IMR-90 (cell line): Measurements from ENCODE around the gene ADGRG3. TPM values are rescaled to one million over a fixed set of nuclear protein-coding genes. Genes with fewer than 3 reads are reported as not detected.

Experiments used
- ATAC-seq: fragments of 200-7000 bp; cut with Tn5 transposase; 2 replicates; pipeline ENCODE4 v1.9.1; 2020; ENCODE audit warnings: low read depth, mild to moderate bottlenecking, moderate library complexity
- BruUV-seq: library from RNA; stranded (reverse); fragments of 400-500 nt; replicated peaks from 2 replicates; lab custom pipeline; 2021; lab: Mats Ljungman, UMichigan
- CTCF ChIA-PET: fragments of 300-600 bp; formaldehyde crosslinking; extraction: SDS; loops from one replicate; lab custom pipeline; 2021; ENCODE audit warnings: antibody characterized with exemption; lab: Yijun Ruan, JAX
- POLR2A ChIA-PET: fragments of 300-600 bp; sonication (Branson Sonifier 250); formaldehyde crosslinking; loops from one replicate; lab custom pipeline; 2022; ENCODE audit warnings: antibody characterized with exemption; ENCODE audit not compliant: unreplicated experiment; lab: Charles Lee
- DNase-seq: peaks from one replicate; pipeline ENCODE4 v3.0.0; 2013
- H2AFZ ChIP-seq: replicated peaks from 2 replicates; pipeline ENCODE3; 2013; ENCODE audit warnings: low read length, mild to moderate bottlenecking; ENCODE audit not compliant: poor library complexity
- H2AK5ac ChIP-seq: 2 replicates; pipeline ENCODE4 v1.6.1; 2013; ENCODE audit warnings: low read depth, low read length, inconsistent platforms
- H2AK9ac ChIP-seq: replicated peaks from 2 replicates; pipeline ENCODE3; 2013; ENCODE audit warnings: mild to moderate bottlenecking, low read depth, low read length, moderate library complexity; ENCODE audit not compliant: poor library complexity
- H2BK120ac ChIP-seq: 2 replicates; pipeline ENCODE4 v1.6.1; 2013; ENCODE audit warnings: low read depth, low read length, inconsistent platforms
- H2BK15ac ChIP-seq: 3 replicates; pipeline ENCODE4 v1.6.1; 2013; ENCODE audit warnings: low read depth, low read length, inconsistent platforms
- H2BK20ac ChIP-seq: 2 replicates; pipeline ENCODE4 v1.6.1; 2013; ENCODE audit warnings: low read depth, mild to moderate bottlenecking, inconsistent platforms, low read length, moderate library complexity
- H2BK5ac ChIP-seq: 2 replicates; pipeline ENCODE4 v1.6.1; 2013; ENCODE audit warnings: mild to moderate bottlenecking, low read depth, low read length, inconsistent platforms; ENCODE audit not compliant: poor library complexity, severe bottlenecking
- H3K14ac ChIP-seq: replicated peaks from 2 replicates; pipeline ENCODE4 v1.6.1; 2013; ENCODE audit warnings: low read depth, low read length, inconsistent platforms
- H3K18ac ChIP-seq: 2 replicates; pipeline ENCODE4 v1.6.1; 2013; ENCODE audit warnings: low read depth, low read length, control low read depth
- H3K23ac ChIP-seq: 2 replicates; pipeline ENCODE4 v1.6.1; 2013; ENCODE audit warnings: low read depth, low read length, inconsistent platforms
- H3K27ac ChIP-seq: 2 replicates; pipeline ENCODE4 v1.5.1; 2013; ENCODE audit warnings: mild to moderate bottlenecking, control low read depth, low read length; ENCODE audit not compliant: insufficient read depth
- H3K27me3 ChIP-seq: 2 replicates; pipeline ENCODE4 v1.6.1; 2013; ENCODE audit warnings: low read length; ENCODE audit not compliant: control insufficient read depth, insufficient read depth
- H3K36me3 ChIP-seq: 2 replicates; pipeline ENCODE4 v1.6.1; 2013; ENCODE audit warnings: low read length, mixed read lengths; ENCODE audit not compliant: control insufficient read depth, insufficient read depth
- H3K4ac ChIP-seq: 2 replicates; pipeline ENCODE4 v1.6.1; 2013; ENCODE audit warnings: low read depth, low read length, inconsistent platforms
- H3K4me1 ChIP-seq: 2 replicates; pipeline ENCODE4 v1.6.1; 2013; ENCODE audit warnings: low read length, mixed read lengths; ENCODE audit not compliant: control insufficient read depth, insufficient read depth
- H3K4me2 ChIP-seq: 2 replicates; pipeline ENCODE4 v1.6.1; 2013; ENCODE audit warnings: low read depth, mild to moderate bottlenecking, control low read depth, low read length, moderate library complexity
- H3K4me3 ChIP-seq: 2 replicates; pipeline ENCODE4 v1.5.1; 2013; ENCODE audit warnings: low read depth, mild to moderate bottlenecking, control low read depth, low read length, moderate library complexity; ENCODE audit not compliant: insufficient read depth
- H3K56ac ChIP-seq: 2 replicates; pipeline ENCODE4 v1.6.1; 2013; ENCODE audit warnings: low read length, inconsistent platforms; ENCODE audit not compliant: insufficient read depth; ENCODE audit errors: extremely low read depth
- H3K79me1 ChIP-seq, 2 experiments: 2 replicates each; pipeline ENCODE4 v1.6.1; 2013; ENCODE audit warnings: low read length in 2 of 2, inconsistent platforms in 1 of 2, low read depth in 1 of 2
- H3K9ac ChIP-seq: 2 replicates; pipeline ENCODE4 v1.6.1; 2013; ENCODE audit warnings: low read depth, low read length, control low read depth
- H3K9me1 ChIP-seq: 2 replicates; pipeline ENCODE4 v1.6.1; 2013; ENCODE audit warnings: low read length, inconsistent platforms; ENCODE audit not compliant: insufficient read depth
- H3K9me3 ChIP-seq: 2 replicates; pipeline ENCODE4 v1.6.1; 2013; ENCODE audit warnings: low read length; ENCODE audit not compliant: control insufficient read depth, insufficient read depth
- H4K20me1 ChIP-seq: 2 replicates; pipeline ENCODE4 v1.6.1; 2013; ENCODE audit warnings: low read length, inconsistent platforms; ENCODE audit not compliant: insufficient read depth
- H4K5ac ChIP-seq: 2 replicates; pipeline ENCODE4 v1.6.1; 2013; ENCODE audit warnings: mild to moderate bottlenecking, low read depth, low read length, control low read depth
- H4K8ac ChIP-seq, 2 experiments: 2 replicates each; pipeline ENCODE4 v1.6.1; 2013; ENCODE audit warnings: low read depth in 2 of 2, low read length in 2 of 2, control low read depth in 1 of 2, inconsistent platforms in 1 of 2
- H4K91ac ChIP-seq: 2 replicates; pipeline ENCODE4 v1.6.1; 2013; ENCODE audit warnings: low read depth, low read length, inconsistent platforms; ENCODE audit not compliant: insufficient read depth
- BHLHE40 ChIP-seq: fragments of 150-350 bp; IDR thresholded peaks from 2 replicates; pipeline ENCODE4 v1.6.1; 2016; ENCODE audit warnings: mild to moderate bottlenecking, low read depth, low read length
- CHD1 ChIP-seq: IDR thresholded peaks from 2 replicates; pipeline ENCODE4 v1.6.1; 2012; ENCODE audit warnings: low read depth, low read length, improper control_type of control experiment
- MAFK ChIP-seq: IDR thresholded peaks from 2 replicates; pipeline ENCODE4 v1.6.1; 2012; ENCODE audit warnings: low read depth, low read length, improper control_type of control experiment
- MAZ ChIP-seq: IDR thresholded peaks from 2 replicates; pipeline ENCODE4 v1.6.1; 2012; ENCODE audit warnings: low read depth, mild to moderate bottlenecking, low read length, improper control_type of control experiment, moderate library complexity, borderline replicate concordance
- RAD21 ChIP-seq: IDR thresholded peaks from 2 replicates; pipeline ENCODE4 v1.6.1; 2012; ENCODE audit warnings: low read length, improper control_type of control experiment
- RFX5 ChIP-seq: IDR thresholded peaks from 2 replicates; pipeline ENCODE4 v1.8.0; 2012; ENCODE audit warnings: low read depth, mild to moderate bottlenecking, low read length, moderate library complexity
- WGBS, 2 experiments: methylation state at CpG; one replicate each; pipeline versions ENCODE4 v1.1.5 to v1.1.7; 2013; ENCODE audit warnings: missing lambda C conversion rate in 2 of 2; ENCODE audit not compliant: insufficient read length in 1 of 2; ENCODE audit errors: extremely low coverage in 2 of 2; 5-methylcytosine and 5-hydroxymethylcytosine counted together
- dilution Hi-C: fragments of 300-500 bp; cut with HindIII; formaldehyde crosslinking; loops from one replicate; pipeline ENCODE4 v1.14.3; 2018; ENCODE audit warnings: low sequenced_read_pairs; ENCODE audit not compliant: unreplicated experiment
- in situ Hi-C: fragments of 300-500 bp; cut with MboI; formaldehyde crosslinking; loops from 3 replicates; pipeline ENCODE4 v1.14.3; 2019; ENCODE audit warnings: low sequenced_read_pairs, inconsistent platforms, mixed read lengths
- intact Hi-C: fragments of 100-400 bp; cut with micrococcal nuclease; formaldehyde crosslinking; loops from 2 replicates; pipeline ENCODE4 v1.10.0; 2022
- polyA plus RNA-seq, 3 experiments: library from polyadenylated mRNA; depleted of rRNA; stranded (reverse); fragments of >200 nt; gene quantifications; 2 replicates each; pipeline ENCODE4 v1.2.3, GENCODE V29; 2012; ENCODE audit warnings: low replicate concordance in 1 of 3
- total RNA-seq: library from RNA; depleted of rRNA; stranded (reverse); fragments of >200 nt; gene quantifications from 2 replicates; pipeline ENCODE4 v1.2.3, GENCODE V29; 2012
- TF ChIP-seq, protein P1 (sequence below): conservative IDR thresholded peaks from 2 replicates; pipeline ENCODE4 v1.5.1; 2012; ENCODE audit warnings: mild to moderate bottlenecking, low read depth, low read length, improper control_type of control experiment
- TF ChIP-seq, protein P2 (sequence below): fragments of 150-350 bp; IDR thresholded peaks from 2 replicates; pipeline ENCODE4 v1.6.1; 2016; ENCODE audit warnings: low read depth, mild to moderate bottlenecking, low read length, moderate library complexity, borderline replicate concordance
- TF ChIP-seq, protein P3 (sequence below): fragments of 150-350 bp; IDR thresholded peaks from 2 replicates; pipeline ENCODE4 v1.6.1; 2017; ENCODE audit warnings: mild to moderate bottlenecking, antibody characterized with exemption, low read length, low read depth

Gene ADGRG3
- total and polyA plus RNA-seq, 2 of the 4 experiments (the other 2 are of a cell fraction): not detected

DNA sequence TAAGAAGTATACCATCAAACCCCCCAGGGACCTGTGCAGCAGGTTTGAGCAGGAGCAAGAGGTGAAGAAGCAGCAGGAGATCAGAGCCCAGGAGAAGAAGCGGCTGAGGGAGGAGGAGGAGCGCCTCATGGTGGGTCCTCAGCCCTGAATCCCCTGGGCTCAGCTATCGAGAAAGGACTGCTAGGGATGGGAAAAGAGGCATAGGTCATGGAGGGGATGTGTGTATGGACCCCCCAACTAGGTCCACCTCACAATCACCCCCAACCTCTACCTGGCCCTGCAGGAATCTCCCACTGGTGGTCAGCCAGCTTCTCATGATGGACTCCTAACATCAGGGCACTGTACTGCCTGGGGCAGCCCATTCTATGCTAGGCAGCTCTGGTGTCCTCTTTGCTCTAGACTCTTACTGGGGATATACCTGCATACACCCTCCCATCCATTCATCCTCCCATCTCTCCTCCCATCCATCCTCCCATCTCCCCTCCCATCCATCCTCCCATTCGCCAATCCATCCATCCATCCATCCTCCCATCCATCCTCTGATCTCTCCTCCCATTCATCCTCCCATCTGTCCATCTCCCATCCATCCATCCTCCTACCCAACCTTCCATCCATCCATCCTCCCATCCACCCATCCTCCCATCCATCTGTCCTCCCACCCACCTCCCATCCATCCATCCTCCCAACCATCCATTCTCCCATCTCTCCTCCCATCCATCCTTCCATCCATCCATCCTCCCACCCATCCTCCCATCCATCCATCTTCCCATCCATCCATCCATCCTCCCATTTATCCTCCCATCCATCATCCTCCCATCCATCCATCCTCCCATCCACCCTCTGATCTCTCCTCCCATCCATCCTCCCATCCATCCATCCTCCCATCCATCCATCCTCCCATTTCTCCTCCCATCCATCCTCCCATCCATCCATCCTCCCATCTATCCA lies 37.1 kb downstream of the ADGRG3 start:
- intact Hi-C loops (no loop called here), in situ Hi-C loops (no loop called here), dilution Hi-C loops (no loop called here)
- Histone ChIP-seq H2AK9ac (no peak overlapping the region), H3K14ac (no peak overlapping the region), H3K9ac (no peak overlapping the region), H3K23ac (no peak overlapping the region), H3K27ac (no peak overlapping the region), H2BK120ac (no peak overlapping the region), H4K20me1 (no peaks in the 10 kb centered on the region), H3K4me3 (no peak overlapping the region), H2AFZ (peak overlapping the region; percentile 43), H2BK15ac (no peak overlapping the region), H4K91ac (no peak overlapping the region), H3K4ac (no peak overlapping the region), H3K9me1 (no peaks in the 10 kb centered on the region), H3K79me1 (no peaks in the 10 kb centered on the region), H2BK5ac (peak overlapping the region; percentile 26), H2BK20ac (no peak overlapping the region), H3K9me3 (no peaks in the 10 kb centered on the region), H3K36me3 (no peaks in the 10 kb centered on the region), H3K18ac (no peak overlapping the region), H3K4me2 (no peak overlapping the region), H4K5ac (no peak overlapping the region), H2AK5ac (no peak overlapping the region), H3K4me1 (no peaks in the 10 kb centered on the region), H3K56ac (no peak overlapping the region), H4K8ac (no peak overlapping the region), H3K27me3 (peaks cover 43% of the 10 kb centered on the region)
- DNase-seq (no peak), ATAC-seq (no peak)
- TF ChIP-seq, protein P1, sequence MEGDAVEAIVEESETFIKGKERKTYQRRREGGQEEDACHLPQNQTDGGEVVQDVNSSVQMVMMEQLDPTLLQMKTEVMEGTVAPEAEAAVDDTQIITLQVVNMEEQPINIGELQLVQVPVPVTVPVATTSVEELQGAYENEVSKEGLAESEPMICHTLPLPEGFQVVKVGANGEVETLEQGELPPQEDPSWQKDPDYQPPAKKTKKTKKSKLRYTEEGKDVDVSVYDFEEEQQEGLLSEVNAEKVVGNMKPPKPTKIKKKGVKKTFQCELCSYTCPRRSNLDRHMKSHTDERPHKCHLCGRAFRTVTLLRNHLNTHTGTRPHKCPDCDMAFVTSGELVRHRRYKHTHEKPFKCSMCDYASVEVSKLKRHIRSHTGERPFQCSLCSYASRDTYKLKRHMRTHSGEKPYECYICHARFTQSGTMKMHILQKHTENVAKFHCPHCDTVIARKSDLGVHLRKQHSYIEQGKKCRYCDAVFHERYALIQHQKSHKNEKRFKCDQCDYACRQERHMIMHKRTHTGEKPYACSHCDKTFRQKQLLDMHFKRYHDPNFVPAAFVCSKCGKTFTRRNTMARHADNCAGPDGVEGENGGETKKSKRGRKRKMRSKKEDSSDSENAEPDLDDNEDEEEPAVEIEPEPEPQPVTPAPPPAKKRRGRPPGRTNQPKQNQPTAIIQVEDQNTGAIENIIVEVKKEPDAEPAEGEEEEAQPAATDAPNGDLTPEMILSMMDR: no peak
- TF ChIP-seq RAD21 (no peak), CHD1 (no peak), RFX5 (no peak), BHLHE40 (no peak), MAZ (no peak), MAFK (no peak)
- TF ChIP-seq, protein P2, sequence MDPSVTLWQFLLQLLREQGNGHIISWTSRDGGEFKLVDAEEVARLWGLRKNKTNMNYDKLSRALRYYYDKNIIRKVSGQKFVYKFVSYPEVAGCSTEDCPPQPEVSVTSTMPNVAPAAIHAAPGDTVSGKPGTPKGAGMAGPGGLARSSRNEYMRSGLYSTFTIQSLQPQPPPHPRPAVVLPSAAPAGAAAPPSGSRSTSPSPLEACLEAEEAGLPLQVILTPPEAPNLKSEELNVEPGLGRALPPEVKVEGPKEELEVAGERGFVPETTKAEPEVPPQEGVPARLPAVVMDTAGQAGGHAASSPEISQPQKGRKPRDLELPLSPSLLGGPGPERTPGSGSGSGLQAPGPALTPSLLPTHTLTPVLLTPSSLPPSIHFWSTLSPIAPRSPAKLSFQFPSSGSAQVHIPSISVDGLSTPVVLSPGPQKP: no peak
- TF ChIP-seq, protein P3, sequence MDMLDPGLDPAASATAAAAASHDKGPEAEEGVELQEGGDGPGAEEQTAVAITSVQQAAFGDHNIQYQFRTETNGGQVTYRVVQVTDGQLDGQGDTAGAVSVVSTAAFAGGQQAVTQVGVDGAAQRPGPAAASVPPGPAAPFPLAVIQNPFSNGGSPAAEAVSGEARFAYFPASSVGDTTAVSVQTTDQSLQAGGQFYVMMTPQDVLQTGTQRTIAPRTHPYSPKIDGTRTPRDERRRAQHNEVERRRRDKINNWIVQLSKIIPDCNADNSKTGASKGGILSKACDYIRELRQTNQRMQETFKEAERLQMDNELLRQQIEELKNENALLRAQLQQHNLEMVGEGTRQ: no peak
- WGBS, 2 experiments: 83 to 100% methylated on average over 1 of the region's 4 CpGs
- ChIA-PET CTCF (no interaction called here), POLR2A (no interaction called here)
- no TSS peak for BruUV-seq
